H9 (cell line): ENCODE data around the gene MOV10L1. TPM values are rescaled to one million over a fixed set of nuclear protein-coding genes. Genes with fewer than 3 reads are reported as not detected.

ENCODE experiments used
- DNase-seq: peaks from one replicate; pipeline ENCODE4 v3.0.0-alpha.2; 2017
- H2AFZ ChIP-seq: one replicate; pipeline ENCODE4 v1.6.1; 2013; ENCODE audit warnings: mild to moderate bottlenecking, low read length, control low read depth, moderate library complexity
- H2AK5ac ChIP-seq: 2 replicates; pipeline ENCODE4 v1.6.1; 2013; ENCODE audit warnings: low read length, control low read depth, mixed read lengths; ENCODE audit not compliant: insufficient read length
- H2BK120ac ChIP-seq: one replicate; pipeline ENCODE4 v1.6.1; 2013; ENCODE audit warnings: low read depth, mild to moderate bottlenecking, low read length, control low read depth, inconsistent platforms; ENCODE audit not compliant: poor library complexity, severe bottlenecking
- H2BK12ac ChIP-seq: 2 replicates; pipeline ENCODE4 v1.6.1; 2013; ENCODE audit warnings: low read length, control low read depth, mixed read lengths, low read depth; ENCODE audit not compliant: insufficient read length
- H2BK15ac ChIP-seq: 2 replicates; pipeline ENCODE4 v1.6.1; 2013; ENCODE audit warnings: low read depth, low read length, control low read depth
- H2BK20ac ChIP-seq: one replicate; pipeline ENCODE4 v1.6.1; 2013; ENCODE audit warnings: low read depth, mild to moderate bottlenecking, low read length, control low read depth, inconsistent platforms; ENCODE audit not compliant: poor library complexity, severe bottlenecking
- H2BK5ac ChIP-seq: 2 replicates; pipeline ENCODE4 v1.6.1; 2013; ENCODE audit warnings: low read length, control low read depth, mixed read lengths; ENCODE audit not compliant: insufficient read length
- H3K14ac ChIP-seq: 2 replicates; pipeline ENCODE4 v1.6.1; 2013; ENCODE audit warnings: low read length, control low read depth; ENCODE audit not compliant: insufficient read depth
- H3K18ac ChIP-seq: 2 replicates; pipeline ENCODE4 v1.6.1; 2013; ENCODE audit warnings: low read depth, mild to moderate bottlenecking, mixed read lengths, low read length, control low read depth; ENCODE audit not compliant: insufficient read length
- H3K23ac ChIP-seq: 2 replicates; pipeline ENCODE4 v1.6.1; 2013; ENCODE audit warnings: low read length, control low read depth, mixed read lengths, low read depth; ENCODE audit not compliant: insufficient read length
- H3K23me2 ChIP-seq: 2 replicates; pipeline ENCODE4 v1.6.1; 2013; ENCODE audit warnings: low read depth, mild to moderate bottlenecking, mixed read lengths, low read length, control low read depth; ENCODE audit not compliant: insufficient read length, poor library complexity, severe bottlenecking
- H3K27ac ChIP-seq: 2 replicates; pipeline ENCODE4 v1.5.1; 2013; ENCODE audit warnings: low read length, control low read depth, mixed read lengths, low read depth; ENCODE audit not compliant: insufficient read length
- H3K27me3 ChIP-seq: 2 replicates; pipeline ENCODE4 v1.6.1; 2013; ENCODE audit warnings: low read length, control low read depth, inconsistent platforms; ENCODE audit not compliant: insufficient read depth
- H3K4ac ChIP-seq: 2 replicates; pipeline ENCODE4 v1.6.1; 2013; ENCODE audit warnings: low read depth, mild to moderate bottlenecking, control low read depth, inconsistent platforms, low read length, moderate library complexity
- H3K4me1 ChIP-seq: 2 replicates; pipeline ENCODE4 v1.6.1; 2013; ENCODE audit warnings: low read length, control low read depth, inconsistent platforms; ENCODE audit not compliant: insufficient read depth
- H3K4me2 ChIP-seq: 2 replicates; pipeline ENCODE4 v1.6.1; 2013; ENCODE audit warnings: low read length, control low read depth, mixed read lengths; ENCODE audit not compliant: insufficient read length, insufficient read depth
- H3K56ac ChIP-seq: 2 replicates; pipeline ENCODE4 v1.6.1; 2013; ENCODE audit warnings: low read depth, mild to moderate bottlenecking, mixed read lengths, low read length, control low read depth; ENCODE audit not compliant: insufficient read length
- H3K79me1 ChIP-seq: 2 replicates; pipeline ENCODE4 v1.6.1; 2013; ENCODE audit warnings: low read depth, mild to moderate bottlenecking, moderate library complexity, low read length, control low read depth, inconsistent platforms; ENCODE audit not compliant: insufficient read depth, poor library complexity, severe bottlenecking
- H3K79me2 ChIP-seq: 2 replicates; pipeline ENCODE4 v1.6.1; 2013; ENCODE audit warnings: low read length, control low read depth, inconsistent platforms; ENCODE audit not compliant: insufficient read depth
- H3K9ac ChIP-seq: 2 replicates; pipeline ENCODE4 v1.6.1; 2013; ENCODE audit warnings: low read length, control low read depth, mixed read lengths; ENCODE audit not compliant: insufficient read length; ENCODE audit errors: extremely low read depth
- H3K9me3 ChIP-seq: one replicate; pipeline ENCODE4 v1.6.1; 2013; ENCODE audit warnings: low read depth, low read length, inconsistent platforms; ENCODE audit not compliant: control insufficient read depth
- H3T11ph ChIP-seq: one replicate; pipeline ENCODE4 v1.6.1; 2013; ENCODE audit warnings: mild to moderate bottlenecking, low read length, control low read depth, inconsistent platforms
- H4K20me1 ChIP-seq: one replicate; pipeline ENCODE4 v1.6.1; 2013; ENCODE audit not compliant: control insufficient read depth, insufficient read length, insufficient read depth
- H4K5ac ChIP-seq: 2 replicates; pipeline ENCODE4 v1.6.1; 2013; ENCODE audit warnings: low read depth, mild to moderate bottlenecking, mixed read lengths, low read length, control low read depth; ENCODE audit not compliant: insufficient read length
- H4K8ac ChIP-seq: replicated peaks from 2 replicates; pipeline ENCODE4 v1.6.1; 2013; ENCODE audit warnings: low read length, control low read depth, mixed read lengths, low read depth; ENCODE audit not compliant: insufficient read length
- H4K91ac ChIP-seq: 2 replicates; pipeline ENCODE4 v1.6.1; 2013; ENCODE audit warnings: low read depth, mild to moderate bottlenecking, moderate library complexity, mixed read lengths, low read length, control low read depth; ENCODE audit not compliant: insufficient read length
- H3K27ac Mint-ChIP-seq, 3 experiments: 2 replicates in 2 of 3; 3 replicates in 1 of 3; pipeline ENCODE4 v1.8.0; 2020 to 2021; ENCODE audit warnings: mixed read lengths in 3 of 3, mild to moderate bottlenecking in 1 of 3, moderate library complexity in 1 of 3
- H3K27me3 Mint-ChIP-seq: 2 replicates; pipeline ENCODE4 v1.8.0; 2021; ENCODE audit warnings: low read depth, mild to moderate bottlenecking, moderate library complexity, mixed read lengths
- H3K36me3 Mint-ChIP-seq, 3 experiments: 2 replicates in 2 of 3; 3 replicates in 1 of 3; pipeline ENCODE4 v1.8.0; 2020 to 2021; ENCODE audit warnings: low read depth in 3 of 3, mixed read lengths in 3 of 3; ENCODE audit not compliant: insufficient read depth in 1 of 3
- H3K4me1 Mint-ChIP-seq, 2 experiments: 2 replicates each; pipeline ENCODE4 v1.8.0; 2020; ENCODE audit warnings: mixed read lengths in 2 of 2
- H3K4me3 Mint-ChIP-seq, 2 experiments: 2 replicates in 1 of 2; 3 replicates in 1 of 2; pipeline ENCODE4 v1.8.0; 2020 to 2021; ENCODE audit warnings: mild to moderate bottlenecking in 2 of 2, mixed read lengths in 2 of 2, moderate library complexity in 1 of 2
- H3K9me3 Mint-ChIP-seq, 2 experiments: 2 replicates in 1 of 2; 3 replicates in 1 of 2; pipeline ENCODE4 v1.8.0; 2020; ENCODE audit warnings: mild to moderate bottlenecking in 2 of 2, mixed read lengths in 2 of 2, moderate library complexity in 1 of 2
- CTCF ChIP-seq: fragments of 200-600 bp; sonication (generic); conservative IDR thresholded peaks from 3 replicates; pipeline ENCODE4 v1.8.0; 2021; ENCODE audit warnings: antibody characterized with exemption, mild to moderate bottlenecking
- WGBS: extraction: QIAGEN DNeasy Blood & Tissue Kit; methylation state at CpG from one replicate; pipeline ENCODE4 v1.1.7; 2013; ENCODE audit warnings: missing lambda C conversion rate, low lambda C conversion rate, mixed read lengths; ENCODE audit not compliant: insufficient read length; ENCODE audit errors: extremely low coverage; 5-methylcytosine and 5-hydroxymethylcytosine counted together
- total RNA-seq: library from RNA; stranded (reverse); gene quantifications from 2 replicates; pipeline ENCODE4 v1.2.1, GENCODE V29; 2021

MOV10L1 gene
- total RNA-seq, 1 experiment from 2014 or later = not detected

- H4K91ac ChIP-seq = no peak overlapping the region
- no peak overlapping the region for H2BK12ac ChIP-seq
- TF ChIP-seq CTCF = no peak
- Mint-ChIP-seq H3K27me3 (no peaks in the 10 kb centered on the region; the same call in none of the 2 replicates), H3K36me3 (peaks cover 2 to 8% (median 2%) of the 10 kb centered on the region in 3 experiments; a peak in 5 of 7 replicates), H3K9me3 (no peaks in the 10 kb centered on the region; a peak in 2 of 5 replicates), H3K4me1 (peaks cover 8 to 12% of the 10 kb centered on the region in 2 experiments), H3K27ac (no peak overlapping the region), H3K4me3 (no peak overlapping the region; a peak in 2 of 5 replicates)
- H2BK15ac ChIP-seq = no peak overlapping the region
- no peaks in the 10 kb centered on the region for H3K79me1 ChIP-seq
- H4K20me1 ChIP-seq = no peaks in the 10 kb centered on the region
- H3K23ac ChIP-seq = no peak overlapping the region
- no peak overlapping the region for H3K4me2 ChIP-seq
- no peak overlapping the region for H3K4ac ChIP-seq
- no peak overlapping the region for H3K27ac ChIP-seq
- WGBS = no CpG with 5 or more reads among the region's 31 CpGs
- no peak overlapping the region for H2BK5ac ChIP-seq
- no peak overlapping the region for H3K56ac ChIP-seq
- no peak overlapping the region for H3K9ac ChIP-seq
- no peaks in the 10 kb centered on the region for H3K4me1 ChIP-seq
- no peaks in the 10 kb centered on the region for H3K9me3 ChIP-seq
- H3K27me3 ChIP-seq = no peaks in the 10 kb centered on the region
- H3K79me2 ChIP-seq = peaks cover 5% of the 10 kb centered on the region; the same call in 1 of the 2 replicates
- no peak overlapping the region; the same call in 1 of the 2 replicates for H3K14ac ChIP-seq
- no peak overlapping the region for H3K18ac ChIP-seq
- no peak overlapping the region for H2AFZ ChIP-seq
- H4K8ac ChIP-seq = no peak overlapping the region
- DNase-seq = no peak
- H2AK5ac ChIP-seq = no peak overlapping the region
- no peak overlapping the region for H2BK20ac ChIP-seq
- no peak overlapping the region for H2BK120ac ChIP-seq
- H3T11ph ChIP-seq = no peak overlapping the region
- H3K23me2 ChIP-seq = peaks cover 17% of the 10 kb centered on the region
- H4K5ac ChIP-seq = no peak overlapping the region
Measured at GRCh38 chr22:50182176-50183081, 92.6 kb downstream of the MOV10L1 start.
